ENCODE data around the gene ANKRD39. TPM values are rescaled to one million over a fixed set of nuclear protein-coding genes. Genes with fewer than 3 reads are reported as not detected.

ANKRD39 gene
- total RNA-seq, 1 donor from 2014 or later, result 3.7 TPM

DNA sequence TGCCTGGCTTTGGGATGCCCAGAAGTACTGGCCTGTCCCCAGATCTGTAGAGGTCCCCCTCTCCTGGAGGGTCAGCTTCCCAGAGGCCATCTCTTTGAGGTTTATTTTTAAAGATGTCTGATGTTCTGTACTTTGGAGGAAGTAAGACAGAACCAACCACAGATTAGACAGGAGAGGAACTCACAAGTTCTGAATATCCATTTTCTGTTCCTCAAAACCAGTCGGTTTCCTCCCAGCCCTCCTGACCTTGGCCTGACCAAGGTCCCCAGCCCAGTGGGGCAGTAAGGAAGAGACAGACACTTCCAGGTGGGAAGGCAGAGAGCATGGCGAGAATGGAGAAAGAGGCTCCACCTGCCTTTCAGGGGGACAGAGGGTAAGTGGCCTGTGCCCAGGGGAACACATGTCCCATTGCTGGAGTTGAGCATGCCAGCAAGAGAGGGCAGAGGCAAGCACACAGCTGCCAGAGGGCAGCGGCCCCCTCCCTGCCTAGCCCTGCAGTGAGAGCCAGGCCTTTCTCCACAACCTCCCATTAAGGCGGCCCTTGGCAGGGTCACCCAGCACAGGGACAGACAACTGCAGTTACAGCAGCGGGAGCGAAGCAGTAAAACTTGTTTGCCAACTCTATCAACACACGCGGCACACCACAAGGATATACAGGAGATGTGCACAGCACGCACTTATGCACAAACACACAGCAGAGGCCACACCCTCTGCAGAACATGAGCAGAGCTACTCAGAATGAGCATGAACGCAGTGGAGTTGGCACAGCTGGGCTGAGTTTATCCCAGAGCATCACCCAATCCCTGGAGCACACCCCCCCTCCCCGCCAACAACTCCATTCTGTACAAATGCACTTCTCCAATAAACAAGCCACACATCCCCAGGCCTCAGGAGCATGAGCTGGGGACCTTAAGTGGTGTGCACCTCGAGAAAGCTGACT lies 30.5 kb upstream of the ANKRD39 start:
- Histone ChIP-seq H3K27ac (ENCODE audit: low read depth, low read length) (peak overlapping the region; percentile 61), H3K4me3 (ENCODE audit: low read length in 3 of 3) (peak overlapping the region in 1 of 3 donors; percentile 21), H3K9me3 (ENCODE audit: control insufficient read depth in 3 of 3, low read length in 3 of 3) (no peaks in the 10 kb centered on the region), H3K9ac (ENCODE audit: low read depth in 1 of 3, low read length in 3 of 3) (peak overlapping the region; percentile 29 to 69 (median 51)), H3K4me1 (ENCODE audit: control insufficient read depth in 3 of 3, insufficient read depth in 3 of 3, low read length in 3 of 3) (peaks cover 49 to 57% (median 52%) of the 10 kb centered on the region in 3 donors), H3K27me3 (ENCODE audit: control insufficient read depth in 3 of 3, insufficient read depth in 3 of 3, low read length in 3 of 3) (no peaks in the 10 kb centered on the region), H3K36me3 (ENCODE audit: control insufficient read depth in 3 of 3, insufficient read depth in 3 of 3, low read length in 3 of 3) (no peaks in the 10 kb centered on the region)

GRCh38 chr2:96887493-96888012 lies 29.7 kb upstream of the ANKRD39 start:
- peak overlapping the region in 1 of 3 donors; percentile 17 for H3K4me3 ChIP-seq (ENCODE audit: low read length in 3 of 3)
- H3K27me3 ChIP-seq (ENCODE audit: control insufficient read depth in 3 of 3, insufficient read depth in 3 of 3, low read length in 3 of 3), result no peaks in the 10 kb centered on the region
- no peaks in the 10 kb centered on the region for H3K36me3 ChIP-seq (ENCODE audit: control insufficient read depth in 3 of 3, insufficient read depth in 3 of 3, low read length in 3 of 3)
- H3K9me3 ChIP-seq (ENCODE audit: control insufficient read depth in 3 of 3, low read length in 3 of 3), result no peaks in the 10 kb centered on the region
- peak overlapping the region in 1 of 3 donors; percentile 34 for H3K9ac ChIP-seq (ENCODE audit: low read depth in 1 of 3, low read length in 3 of 3)
- H3K27ac ChIP-seq (ENCODE audit: low read depth, low read length), result peak overlapping the region; percentile 61
- H3K4me1 ChIP-seq (ENCODE audit: control insufficient read depth in 3 of 3, insufficient read depth in 3 of 3, low read length in 3 of 3), result peaks cover 42 to 51% (median 44%) of the 10 kb centered on the region in 3 donors

DNA sequence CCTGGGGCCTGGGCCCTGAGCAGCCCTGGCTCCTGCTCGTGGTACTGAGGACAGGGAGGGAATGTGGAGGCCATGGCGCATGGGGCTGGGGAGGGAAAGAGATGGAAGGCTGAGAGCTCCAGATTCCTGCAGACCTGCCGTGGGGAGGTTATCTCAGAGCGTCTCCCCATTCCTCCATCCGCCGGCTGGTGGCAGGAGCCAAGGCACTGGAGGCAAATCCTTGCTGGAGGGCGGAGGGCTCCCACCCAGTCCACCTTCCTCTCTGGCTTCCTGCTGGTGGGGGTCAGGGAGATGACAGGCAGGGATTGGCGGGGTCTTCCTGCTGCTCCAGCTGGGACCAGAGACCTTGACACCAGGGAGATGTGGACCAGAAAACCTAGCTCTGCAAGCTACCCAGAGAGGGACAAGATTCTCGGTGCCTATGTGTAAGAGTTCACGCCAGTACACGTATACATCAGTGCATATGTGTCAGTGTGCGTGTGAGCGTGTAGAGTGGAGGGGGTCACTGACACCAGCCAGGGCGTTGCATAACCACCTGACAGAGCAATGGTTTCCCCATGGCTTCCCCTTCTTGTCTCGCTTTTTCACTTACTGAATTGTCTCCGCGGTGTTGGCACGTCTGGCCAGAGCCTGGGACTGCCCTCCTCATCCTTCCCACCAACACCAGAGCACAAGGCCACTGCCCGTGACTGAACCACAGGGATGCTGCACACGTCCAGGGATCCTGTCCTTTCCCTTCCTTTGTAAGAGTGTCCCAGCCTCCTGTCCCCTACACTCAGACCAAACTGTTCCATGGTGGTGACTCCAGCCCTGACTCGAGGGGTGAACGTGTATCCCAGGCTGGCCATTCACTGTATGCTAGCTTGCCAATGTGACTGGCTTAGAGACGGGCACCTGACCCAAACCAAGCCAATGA lies 27.9 kb upstream of the ANKRD39 start:
- Histone ChIP-seq H3K27ac (ENCODE audit: low read depth, low read length) (no peak overlapping the region), H3K4me3 (ENCODE audit: low read length in 3 of 3) (no peak overlapping the region), H3K4me1 (ENCODE audit: control insufficient read depth in 3 of 3, insufficient read depth in 3 of 3, low read length in 3 of 3) (peaks cover 25 to 36% (median 26%) of the 10 kb centered on the region in 3 donors), H3K9ac (ENCODE audit: low read depth in 1 of 3, low read length in 3 of 3) (no peak overlapping the region), H3K36me3 (ENCODE audit: control insufficient read depth in 3 of 3, insufficient read depth in 3 of 3, low read length in 3 of 3) (no peaks in the 10 kb centered on the region), H3K27me3 (ENCODE audit: control insufficient read depth in 3 of 3, insufficient read depth in 3 of 3, low read length in 3 of 3) (peaks cover 0 to 2% (median 0%) of the 10 kb centered on the region in 3 donors), H3K9me3 (ENCODE audit: control insufficient read depth in 3 of 3, low read length in 3 of 3) (no peaks in the 10 kb centered on the region)

DNA sequence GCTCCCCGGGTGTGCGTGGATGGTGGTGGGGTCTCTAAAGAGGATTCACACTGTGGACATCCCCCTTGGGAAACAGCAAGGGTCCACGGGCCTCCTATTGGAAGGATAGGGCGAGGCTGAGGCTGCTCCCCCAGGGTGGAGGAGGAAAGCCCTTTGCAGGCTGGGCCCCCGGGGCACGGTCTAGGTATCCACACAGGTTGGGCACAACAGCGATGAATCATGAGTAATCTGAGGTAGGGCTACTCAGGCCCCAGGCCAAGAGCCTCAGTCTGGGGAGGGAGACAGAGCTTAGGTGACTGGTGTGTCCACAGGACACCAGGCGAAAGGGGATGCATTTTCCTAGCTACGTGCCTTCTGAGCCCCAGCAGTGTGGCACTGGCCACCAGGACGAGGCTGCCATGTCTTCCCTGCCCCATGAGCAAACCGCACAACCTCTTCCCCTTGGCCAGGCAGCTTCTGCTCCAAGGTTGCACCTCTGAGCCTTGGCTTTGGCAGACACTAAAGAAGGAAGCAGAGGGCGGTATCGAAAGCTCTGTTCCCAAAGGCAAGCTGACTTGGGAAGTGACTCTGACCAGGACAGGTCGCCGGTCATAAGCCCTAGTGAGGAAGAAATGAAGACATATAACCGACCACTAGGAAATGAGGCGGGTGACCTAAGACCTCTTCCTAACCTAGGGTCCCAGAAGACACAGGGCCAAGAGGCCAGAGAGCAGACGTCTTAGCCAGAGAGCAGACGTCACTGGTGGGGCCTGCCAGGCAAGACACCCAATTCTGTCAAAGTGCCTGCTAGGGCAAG lies 26.7 kb upstream of the ANKRD39 start:
- Histone ChIP-seq H3K4me1 (ENCODE audit: control insufficient read depth in 3 of 3, insufficient read depth in 3 of 3, low read length in 3 of 3) (peaks cover 20 to 31% (median 23%) of the 10 kb centered on the region in 3 donors), H3K27ac (ENCODE audit: low read depth, low read length) (no peak overlapping the region), H3K27me3 (ENCODE audit: control insufficient read depth in 3 of 3, insufficient read depth in 3 of 3, low read length in 3 of 3) (peaks cover 0 to 2% (median 0%) of the 10 kb centered on the region in 3 donors), H3K4me3 (ENCODE audit: low read length in 3 of 3) (no peak overlapping the region), H3K9me3 (ENCODE audit: control insufficient read depth in 3 of 3, low read length in 3 of 3) (no peaks in the 10 kb centered on the region), H3K9ac (ENCODE audit: low read depth in 1 of 3, low read length in 3 of 3) (no peak overlapping the region), H3K36me3 (ENCODE audit: control insufficient read depth in 3 of 3, insufficient read depth in 3 of 3, low read length in 3 of 3) (no peaks in the 10 kb centered on the region)

- Histone ChIP-seq H3K36me3 (ENCODE audit: control insufficient read depth in 3 of 3, insufficient read depth in 3 of 3, low read length in 3 of 3) (no peaks in the 10 kb centered on the region), H3K27me3 (ENCODE audit: control insufficient read depth in 3 of 3, insufficient read depth in 3 of 3, low read length in 3 of 3) (peaks cover 0 to 2% (median 0%) of the 10 kb centered on the region in 3 donors), H3K9ac (ENCODE audit: low read depth in 1 of 3, low read length in 3 of 3) (peak overlapping the region in 1 of 3 donors; percentile 5), H3K27ac (ENCODE audit: low read depth, low read length) (no peak overlapping the region), H3K4me1 (ENCODE audit: control insufficient read depth in 3 of 3, insufficient read depth in 3 of 3, low read length in 3 of 3) (peaks cover 13 to 22% (median 16%) of the 10 kb centered on the region in 3 donors), H3K4me3 (ENCODE audit: low read length in 3 of 3) (no peak overlapping the region), H3K9me3 (ENCODE audit: control insufficient read depth in 3 of 3, low read length in 3 of 3) (no peaks in the 10 kb centered on the region)
Observed at GRCh38 chr2:96883306-96883705, 25.5 kb upstream of the ANKRD39 start.

DNA sequence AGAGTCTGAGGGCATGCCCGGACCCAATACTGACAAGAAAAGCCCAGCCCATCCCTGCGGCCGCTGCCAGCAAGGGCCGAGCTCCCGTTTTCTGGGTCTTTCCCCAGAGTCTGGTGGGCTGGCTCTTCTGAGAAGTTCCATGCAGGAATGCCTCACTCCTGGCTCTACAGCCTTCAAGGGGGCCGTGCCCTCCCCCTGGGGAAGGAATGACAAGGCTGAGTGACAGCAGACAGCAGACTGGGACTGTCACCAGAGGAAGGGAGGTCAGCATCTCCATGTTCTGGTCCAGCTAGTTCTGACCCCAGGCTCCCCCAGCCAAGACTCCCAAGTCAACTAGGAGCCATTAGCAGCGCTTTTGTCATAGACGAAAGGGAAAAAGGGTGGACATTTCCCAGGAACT lies 25.1 kb upstream of the ANKRD39 start:
- peak overlapping the region in 1 of 3 donors; percentile 5 for H3K9ac ChIP-seq (ENCODE audit: low read depth in 1 of 3, low read length in 3 of 3)
- no peak overlapping the region for H3K4me3 ChIP-seq (ENCODE audit: low read length in 3 of 3)
- H3K36me3 ChIP-seq (ENCODE audit: control insufficient read depth in 3 of 3, insufficient read depth in 3 of 3, low read length in 3 of 3), result no peaks in the 10 kb centered on the region
- peaks cover 9 to 18% (median 12%) of the 10 kb centered on the region in 3 donors for H3K4me1 ChIP-seq (ENCODE audit: control insufficient read depth in 3 of 3, insufficient read depth in 3 of 3, low read length in 3 of 3)
- peaks cover 0 to 2% (median 0%) of the 10 kb centered on the region in 3 donors for H3K27me3 ChIP-seq (ENCODE audit: control insufficient read depth in 3 of 3, insufficient read depth in 3 of 3, low read length in 3 of 3)
- H3K9me3 ChIP-seq (ENCODE audit: control insufficient read depth in 3 of 3, low read length in 3 of 3), result no peaks in the 10 kb centered on the region
- no peak overlapping the region for H3K27ac ChIP-seq (ENCODE audit: low read depth, low read length)

DNA sequence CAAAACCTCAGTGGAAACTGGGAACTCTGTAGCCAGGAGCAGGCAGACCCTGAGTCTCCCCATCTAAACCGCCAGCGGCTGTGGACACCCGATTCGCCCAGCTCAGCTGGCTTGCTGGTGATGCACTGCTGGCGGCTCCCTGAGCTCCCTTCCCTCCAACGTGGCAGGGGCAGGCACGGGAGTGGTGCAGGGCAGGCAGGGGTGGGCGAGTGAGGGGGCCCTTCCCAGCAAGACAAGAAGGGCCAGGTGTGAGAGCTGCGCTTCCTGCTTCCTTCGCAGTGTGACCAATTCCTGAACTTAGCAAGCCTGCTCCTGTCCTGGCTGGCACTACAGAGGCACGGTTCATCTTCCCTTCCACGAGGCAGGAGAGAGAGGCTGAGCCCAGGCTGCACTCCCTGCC lies 24.4 kb upstream of the ANKRD39 start:
- Histone ChIP-seq H3K27ac (ENCODE audit: low read depth, low read length) (no peak overlapping the region), H3K27me3 (ENCODE audit: control insufficient read depth in 3 of 3, insufficient read depth in 3 of 3, low read length in 3 of 3) (peaks cover 0 to 2% (median 0%) of the 10 kb centered on the region in 3 donors), H3K9me3 (ENCODE audit: control insufficient read depth in 3 of 3, low read length in 3 of 3) (no peaks in the 10 kb centered on the region), H3K4me1 (ENCODE audit: control insufficient read depth in 3 of 3, insufficient read depth in 3 of 3, low read length in 3 of 3) (peaks cover 2 to 11% (median 6%) of the 10 kb centered on the region in 3 donors), H3K9ac (ENCODE audit: low read depth in 1 of 3, low read length in 3 of 3) (peak overlapping the region in 1 of 3 donors; percentile 25), H3K36me3 (ENCODE audit: control insufficient read depth in 3 of 3, insufficient read depth in 3 of 3, low read length in 3 of 3) (no peaks in the 10 kb centered on the region), H3K4me3 (ENCODE audit: low read length in 3 of 3) (no peak overlapping the region)

DNA sequence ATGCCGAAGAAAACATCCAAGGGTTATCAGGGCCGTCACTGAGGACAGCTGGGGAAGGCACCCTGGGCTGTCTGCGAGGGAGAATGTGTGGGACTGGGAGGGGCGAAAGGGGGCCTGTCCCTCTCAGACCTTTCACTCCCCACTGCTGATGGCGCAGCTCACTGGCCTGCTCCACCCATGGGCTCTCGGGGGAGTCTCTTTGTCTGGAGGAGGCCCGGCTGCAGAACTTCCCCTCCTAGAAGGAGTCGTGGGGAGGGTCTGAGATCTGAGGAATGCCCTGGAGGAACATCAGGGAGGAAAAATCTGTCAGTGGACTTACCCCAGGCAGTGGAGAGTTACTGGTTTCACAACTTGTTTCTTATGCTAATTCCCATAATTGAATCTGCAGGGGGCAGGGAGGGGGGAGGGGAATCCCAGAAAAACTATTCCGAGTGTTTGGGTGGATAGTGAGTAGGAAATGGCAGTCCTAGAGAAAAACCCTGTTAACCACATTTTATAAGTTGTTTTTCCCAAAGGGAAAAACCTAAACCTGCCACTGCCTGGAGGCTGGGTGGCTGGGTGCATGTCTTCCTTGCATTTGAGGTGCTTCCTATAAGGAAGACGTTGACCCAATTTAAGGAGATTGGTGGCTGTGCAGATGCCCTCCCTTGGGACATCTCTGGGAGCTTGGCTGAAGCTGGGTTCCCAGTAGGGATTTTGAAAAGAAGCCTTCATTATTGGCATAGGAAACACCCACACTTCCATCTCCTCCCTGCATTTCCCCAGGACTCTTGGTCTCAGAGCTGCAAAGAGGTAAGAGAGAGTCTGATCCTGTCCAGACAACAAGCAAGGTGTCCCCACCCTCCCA lies 23.8 kb upstream of the ANKRD39 start:
- no peak overlapping the region for H3K9ac ChIP-seq (ENCODE audit: low read depth in 1 of 3, low read length in 3 of 3)
- H3K9me3 ChIP-seq (ENCODE audit: control insufficient read depth in 3 of 3, low read length in 3 of 3), result no peaks in the 10 kb centered on the region
- H3K4me1 ChIP-seq (ENCODE audit: control insufficient read depth in 3 of 3, insufficient read depth in 3 of 3, low read length in 3 of 3), result peaks cover 0 to 8% (median 4%) of the 10 kb centered on the region in 3 donors
- H3K4me3 ChIP-seq (ENCODE audit: low read length in 3 of 3), result no peak overlapping the region
- H3K27ac ChIP-seq (ENCODE audit: low read depth, low read length), result no peak overlapping the region
- H3K36me3 ChIP-seq (ENCODE audit: control insufficient read depth in 3 of 3, insufficient read depth in 3 of 3, low read length in 3 of 3), result no peaks in the 10 kb centered on the region
- peaks cover 0 to 2% (median 0%) of the 10 kb centered on the region in 3 donors for H3K27me3 ChIP-seq (ENCODE audit: control insufficient read depth in 3 of 3, insufficient read depth in 3 of 3, low read length in 3 of 3)

All from skeletal muscle tissue (tissue), 4 donors.